ENCODE measurements around the gene WASF2.

Gene WASF2

GRCh38 chr1:27405074-27405473, 84.9 kb downstream of the WASF2 start:
- TF ChIP-seq EZH2 (IDR thresholded peaks at IDR 0.05) (no peak), FOXP2 (optimal IDR thresholded peaks at IDR 0.05; ENCODE audit: control extremely low read depth, extremely low read length, insufficient read depth) (no peak), POLR2AphosphoS5 (IDR thresholded peaks at IDR 0.05; ENCODE audit: borderline replicate concordance, low read depth, low read length) (no peak)
- DNase-seq (ENCODE audit: low read depth, low spot score): no peak
- no peak overlapping the region for H3K4me3 ChIP-seq
- no peak overlapping the region for H3K9ac ChIP-seq (ENCODE audit: insufficient read length)
- H3K27ac ChIP-seq: peak overlapping the region; percentile 74
- H3K36me3 ChIP-seq (ENCODE audit: insufficient read depth, low read length): peaks cover 26% of the 10 kb centered on the region
- H3K9me3 ChIP-seq (ENCODE audit: low read depth, low read length): no peaks in the 10 kb centered on the region

- no peak for DNase-seq (ENCODE audit: low read depth, low spot score)
- Histone ChIP-seq H3K9ac (ENCODE audit: insufficient read length) (no peak overlapping the region), H3K9me3 (ENCODE audit: low read depth, low read length) (no peaks in the 10 kb centered on the region), H3K4me3 (0 out of 2 replicates have a peak overlapping the region, but pooled peaks have one; percentile 40), H3K27ac (peak overlapping the region; percentile 74), H3K36me3 (ENCODE audit: insufficient read depth, low read length) (peaks cover 20% of the 10 kb centered on the region)
- TF ChIP-seq EZH2 (IDR thresholded peaks at IDR 0.05): no peak
- no peak for TF ChIP-seq FOXP2 (optimal IDR thresholded peaks at IDR 0.05; ENCODE audit: control extremely low read depth, extremely low read length, insufficient read depth)
Observed at GRCh38 chr1:27403931-27404330, 86.0 kb downstream of the WASF2 start.

GRCh38 chr1:27403065-27403726, 86.8 kb downstream of the WASF2 start:
- Histone ChIP-seq H3K9ac (ENCODE audit: insufficient read length) (no peak overlapping the region), H3K4me3 (peak overlapping the region; percentile 40; the same call in 1 of the 2 replicates), H3K36me3 (ENCODE audit: insufficient read depth, low read length) (peaks cover 14% of the 10 kb centered on the region), H3K27ac (peak overlapping the region; percentile 74), H3K9me3 (ENCODE audit: low read depth, low read length) (no peaks in the 10 kb centered on the region)
- TF ChIP-seq EZH2 (IDR thresholded peaks at IDR 0.05) (no peak), FOXP2 (optimal IDR thresholded peaks at IDR 0.05; ENCODE audit: control extremely low read depth, extremely low read length, insufficient read depth) (no peak), POLR2AphosphoS5 (IDR thresholded peaks at IDR 0.05; ENCODE audit: borderline replicate concordance, low read depth, low read length) (no peak)
- no peak for DNase-seq (ENCODE audit: low read depth, low spot score)

- no peaks in the 10 kb centered on the region for H3K9me3 ChIP-seq (ENCODE audit: low read depth, low read length)
- H3K4me3 ChIP-seq: no peak overlapping the region
- no peak for DNase-seq (ENCODE audit: low read depth, low spot score)
- H3K9ac ChIP-seq (ENCODE audit: insufficient read length): no peak overlapping the region
- H3K27ac ChIP-seq: peak overlapping the region; percentile 74
- no peak for TF ChIP-seq EZH2 (IDR thresholded peaks at IDR 0.05)
- TF ChIP-seq POLR2AphosphoS5 (IDR thresholded peaks at IDR 0.05; ENCODE audit: borderline replicate concordance, low read depth, low read length): no peak
- TF ChIP-seq FOXP2 (optimal IDR thresholded peaks at IDR 0.05; ENCODE audit: control extremely low read depth, extremely low read length, insufficient read depth): no peak
- peaks cover 5% of the 10 kb centered on the region for H3K36me3 ChIP-seq (ENCODE audit: insufficient read depth, low read length)
Observed at GRCh38 chr1:27402349-27402754, 87.6 kb downstream of the WASF2 start.

GRCh38 chr1:27400963-27401341, 89.0 kb downstream of the WASF2 start:
- no peak overlapping the region for H3K9ac ChIP-seq (ENCODE audit: insufficient read length)
- H3K36me3 ChIP-seq (ENCODE audit: insufficient read depth, low read length): no peaks in the 10 kb centered on the region
- no peaks in the 10 kb centered on the region for H3K9me3 ChIP-seq (ENCODE audit: low read depth, low read length)
- H3K27ac ChIP-seq: no peak overlapping the region
- no peak overlapping the region for H3K4me3 ChIP-seq
- TF ChIP-seq EZH2 (IDR thresholded peaks at IDR 0.05): no peak
- no peak for TF ChIP-seq FOXP2 (optimal IDR thresholded peaks at IDR 0.05; ENCODE audit: control extremely low read depth, extremely low read length, insufficient read depth)
- no peak for TF ChIP-seq POLR2AphosphoS5 (IDR thresholded peaks at IDR 0.05; ENCODE audit: borderline replicate concordance, low read depth, low read length)
- no peak for DNase-seq (ENCODE audit: low read depth, low spot score)

- no peak overlapping the region for H3K27ac ChIP-seq
- H3K36me3 ChIP-seq (ENCODE audit: insufficient read depth, low read length): no peaks in the 10 kb centered on the region
- no peak overlapping the region for H3K4me3 ChIP-seq
- DNase-seq (ENCODE audit: low read depth, low spot score): no peak
- H3K9ac ChIP-seq (ENCODE audit: insufficient read length): no peak overlapping the region
- TF ChIP-seq FOXP2 (optimal IDR thresholded peaks at IDR 0.05; ENCODE audit: control extremely low read depth, extremely low read length, insufficient read depth) (no peak), POLR2AphosphoS5 (IDR thresholded peaks at IDR 0.05; ENCODE audit: borderline replicate concordance, low read depth, low read length) (peak; percentile 11; the same call in 1 of the 2 replicates), EZH2 (IDR thresholded peaks at IDR 0.05) (no peak)
- no peaks in the 10 kb centered on the region for H3K9me3 ChIP-seq (ENCODE audit: low read depth, low read length)
Observed at GRCh38 chr1:27400082-27400962, 89.6 kb downstream of the WASF2 start.

- Histone ChIP-seq H3K9ac (ENCODE audit: insufficient read length) (no peak overlapping the region), H3K9me3 (ENCODE audit: low read depth, low read length) (no peaks in the 10 kb centered on the region), H3K4me3 (no peak overlapping the region), H3K27ac (peak overlapping the region; percentile 74), H3K36me3 (ENCODE audit: insufficient read depth, low read length) (no peaks in the 10 kb centered on the region)
- no peak for TF ChIP-seq POLR2AphosphoS5 (IDR thresholded peaks at IDR 0.05; ENCODE audit: borderline replicate concordance, low read depth, low read length)
- TF ChIP-seq EZH2 (IDR thresholded peaks at IDR 0.05): no peak
- no peak for TF ChIP-seq FOXP2 (optimal IDR thresholded peaks at IDR 0.05; ENCODE audit: control extremely low read depth, extremely low read length, insufficient read depth)
- DNase-seq (ENCODE audit: low read depth, low spot score): no peak
Observed at GRCh38 chr1:27399251-27400025, 90.5 kb downstream of the WASF2 start.

All from SK-N-MC (cell line).